ENCODE results near the gene SLC25A13. TPM values are rescaled to one million over a fixed set of nuclear protein-coding genes. Genes with fewer than 3 reads are reported as not detected.
A peak's percentile ranks its signal among the peaks of the same experiment; 100 is the strongest.

The SLC25A13 gene
- polyA plus RNA-seq, 1 of the 3 experiments (the other 2 are of a cell fraction), result 16.0 TPM

GRCh38 chr7:96075510-96076349 lies 246.2 kb downstream of the SLC25A13 start:
- Histone ChIP-seq H3K9me2 (no peaks in the 10 kb centered on the region), H4K20me1 (ENCODE audit: insufficient read depth) (no peaks in the 10 kb centered on the region), H3K27ac (ENCODE audit: low read depth in 2 of 2, low read length in 1 of 2) (no peak overlapping the region), H3K36me3 (replicated peaks in 1 of 2; ENCODE audit: control insufficient read depth in 1 of 2, insufficient read depth in 2 of 2, low read length in 1 of 2) (no peaks in the 10 kb centered on the region), H3K79me2 (ENCODE audit: insufficient read depth) (no peaks in the 10 kb centered on the region), H3K4me2 (peak overlapping the region; percentile 90), H3K4me3 (ENCODE audit: low read depth in 2 of 2, low read length in 1 of 2) (peak overlapping the region; percentile 68 to 69), H3K27me3 (ENCODE audit: insufficient read depth) (peaks cover 11% of the 10 kb centered on the region; the same call in 1 of the 2 replicates), H3K4me1 (ENCODE audit: control insufficient read depth in 1 of 2, insufficient read depth in 2 of 2, low read depth in 1 of 2, low read length in 1 of 2) (peaks cover 3 to 7% of the 10 kb centered on the region in 2 experiments; a peak in 3 of 4 replicates), H3K9me3 (no peaks in the 10 kb centered on the region), H3K9ac (no peak overlapping the region; the same call in 1 of the 2 replicates), H2AFZ (ENCODE audit: low read depth) (peak overlapping the region; percentile 83), H3F3A (replicated peaks; ENCODE audit: insufficient read depth) (no peaks in the 10 kb centered on the region)
- WGBS (ENCODE audit: low lambda C conversion rate), result under 1% methylated on average over 28 of the region's 47 CpGs
- ChIA-PET CTCF (interaction anchor here (0.6 to 4.3 kb wide), 45 partner anchors 10 to 995 kb away, joined by 3 to 99 read pairs (median 3); partner anchors contain the start of gene DLX5), POLR2A (no interaction called here)
- peak; percentile 91 for DNase-seq
- TF ChIP-seq NRF1 (IDR thresholded peaks at IDR 0.05; ENCODE audit: low read depth, low read length), result peak; percentile 36; the same call in 1 of the 2 replicates
- peak; percentile 98 for TF ChIP-seq SMC3 (IDR thresholded peaks at IDR 0.05; ENCODE audit: low read depth, low read length)
- TF ChIP-seq POLR2AphosphoS5 (IDR thresholded peaks at IDR 0.05; ENCODE audit: low read depth, low read length), result no peak
- TF ChIP-seq CTCF (IDR thresholded peaks at IDR 0.05), result peak; percentile 99
- 0 out of 2 replicates have a peak, but pooled peaks have one; percentile 12 for TF ChIP-seq MAX (IDR thresholded peaks at IDR 0.05; ENCODE audit: low read depth)
- TF ChIP-seq RAD21 (IDR thresholded peaks at IDR 0.05; ENCODE audit: low read length), result peak; percentile 98
- no peak; the same call in 1 of the 2 replicates for TF ChIP-seq MXI1 (IDR thresholded peaks at IDR 0.05; ENCODE audit: low read depth, low read length)

GRCh38 chr7:96074871-96075270 lies 247.0 kb downstream of the SLC25A13 start:
- CTCF ChIA-PET, result interaction anchor here (0.6 to 4.3 kb wide), 34 partner anchors 9 to 996 kb away, joined by 3 to 99 read pairs (median 4); partner anchors contain the start of gene DLX5
- no peak for DNase-seq
- H3K9me2 ChIP-seq, result no peaks in the 10 kb centered on the region
- H4K20me1 ChIP-seq (ENCODE audit: insufficient read depth), result no peaks in the 10 kb centered on the region
- no peak overlapping the region for H2AFZ ChIP-seq (ENCODE audit: low read depth)
- H3K27ac ChIP-seq (ENCODE audit: low read depth in 2 of 2, low read length in 1 of 2), result no peak overlapping the region
- H3K27me3 ChIP-seq (ENCODE audit: insufficient read depth), result peaks cover 11% of the 10 kb centered on the region; the same call in 1 of the 2 replicates
- no peaks in the 10 kb centered on the region for H3K79me2 ChIP-seq (ENCODE audit: insufficient read depth)
- no peak overlapping the region for H3K4me2 ChIP-seq
- H3K4me3 ChIP-seq (ENCODE audit: low read depth in 2 of 2, low read length in 1 of 2), result no peak overlapping the region
- H3K9me3 ChIP-seq, result no peaks in the 10 kb centered on the region
- H3F3A ChIP-seq (replicated peaks; ENCODE audit: insufficient read depth), result no peaks in the 10 kb centered on the region
- POLR2A ChIA-PET, result no interaction called here
- peaks cover 3 to 7% of the 10 kb centered on the region in 2 experiments; a peak in 3 of 4 replicates for H3K4me1 ChIP-seq (ENCODE audit: control insufficient read depth in 1 of 2, insufficient read depth in 2 of 2, low read depth in 1 of 2, low read length in 1 of 2)
- 20% methylated on average over 1 of the region's 1 CpG for WGBS (ENCODE audit: low lambda C conversion rate)
- no peak overlapping the region for H3K9ac ChIP-seq
- H3K36me3 ChIP-seq (replicated peaks in 1 of 2; ENCODE audit: control insufficient read depth in 1 of 2, insufficient read depth in 2 of 2, low read length in 1 of 2), result no peaks in the 10 kb centered on the region
- TF ChIP-seq JUND (IDR thresholded peaks at IDR 0.05), result no peak
- no peak for TF ChIP-seq GABPA (IDR thresholded peaks at IDR 0.05; ENCODE audit: low read depth)
- no peak for TF ChIP-seq RXRA (IDR thresholded peaks at IDR 0.05; ENCODE audit: borderline replicate concordance, low read depth)
- no peak for TF ChIP-seq REST (IDR thresholded peaks at IDR 0.05; ENCODE audit: low read depth, low read length)
- no peak for TF ChIP-seq FOSL2 (IDR thresholded peaks at IDR 0.05; ENCODE audit: borderline replicate concordance, low read depth)
- TF ChIP-seq RFX5 (IDR thresholded peaks at IDR 0.05; ENCODE audit: low read length), result no peak
- no peak for TF ChIP-seq GATA2 (CRISPR knock-in tag; IDR thresholded peaks at IDR 0.05)
- no peak for TF ChIP-seq POLR2AphosphoS5 (IDR thresholded peaks at IDR 0.05; ENCODE audit: low read depth, low read length)
- no peak for TF ChIP-seq SMC3 (IDR thresholded peaks at IDR 0.05; ENCODE audit: low read depth, low read length)
- TF ChIP-seq NRF1 (IDR thresholded peaks at IDR 0.05; ENCODE audit: low read depth, low read length), result no peak
- TF ChIP-seq MEF2A (IDR thresholded peaks at IDR 0.05; ENCODE audit: borderline replicate concordance, low read depth), result no peak
- TF ChIP-seq RAD21 (IDR thresholded peaks at IDR 0.05; ENCODE audit: low read length), result no peak
- no peak for TF ChIP-seq USF2 (IDR thresholded peaks at IDR 0.05; ENCODE audit: borderline replicate concordance, low read depth, low read length)
- no peak for TF ChIP-seq YY1 (IDR thresholded peaks at IDR 0.05; ENCODE audit: low read depth)
- no peak for TF ChIP-seq TCF12 (IDR thresholded peaks at IDR 0.05)
- no peak for TF ChIP-seq PBX3 (IDR thresholded peaks at IDR 0.05)
